Astrocyte of the cerebellum (primary cell): ENCODE results near the gene ARID1B.

Experiments used
- DNase-seq: peaks from one replicate; pipeline ENCODE4 v3.0.0-alpha.2; 2011; ENCODE audit warnings: low read depth
- H3K4me3 ChIP-seq: 2 replicates; pipeline ENCODE4 v1.5.1; 2011; ENCODE audit warnings: mild to moderate bottlenecking, low read depth, low read length, moderate library complexity
- in situ Hi-C: cut with HindIII; loops from 2 replicates; pipeline ENCODE4 v1.10.0; 2017; ENCODE audit warnings: low sequenced_read_pairs
- TF ChIP-seq, protein P1 (sequence below): IDR thresholded peaks from 2 replicates; pipeline ENCODE4 v1.5.1; 2012; ENCODE audit warnings: low read length, low read depth, moderate library complexity, mild to moderate bottlenecking; ENCODE audit errors: missing control alignments

ARID1B gene

DNA sequence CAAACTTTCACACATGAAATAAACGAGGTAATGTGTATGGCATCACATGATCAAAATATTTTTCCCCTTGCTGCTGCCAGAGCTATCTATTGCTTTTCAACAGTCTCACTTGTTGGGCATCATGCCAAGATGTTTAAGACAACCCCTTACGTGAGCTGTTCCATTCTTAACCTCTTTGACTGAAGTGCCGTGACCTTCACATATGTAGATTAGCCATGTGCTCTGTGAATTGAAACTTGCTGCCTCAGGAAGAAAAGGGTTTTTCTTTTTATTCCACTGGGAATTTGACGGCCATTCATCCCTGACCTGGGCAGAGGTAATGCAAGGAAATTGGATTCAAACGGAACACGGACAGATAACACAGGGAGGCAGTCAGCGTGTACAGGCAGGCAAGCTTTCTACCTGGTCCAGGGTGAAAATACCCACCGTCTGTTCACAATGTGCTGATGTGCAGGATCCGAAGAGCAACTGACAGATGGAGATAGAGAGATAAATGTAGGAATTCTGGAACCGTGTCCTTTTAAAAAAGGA, 14.2 kb downstream of the ARID1B start:
- in situ Hi-C loops, result no loop called here
- TF ChIP-seq, protein P1, sequence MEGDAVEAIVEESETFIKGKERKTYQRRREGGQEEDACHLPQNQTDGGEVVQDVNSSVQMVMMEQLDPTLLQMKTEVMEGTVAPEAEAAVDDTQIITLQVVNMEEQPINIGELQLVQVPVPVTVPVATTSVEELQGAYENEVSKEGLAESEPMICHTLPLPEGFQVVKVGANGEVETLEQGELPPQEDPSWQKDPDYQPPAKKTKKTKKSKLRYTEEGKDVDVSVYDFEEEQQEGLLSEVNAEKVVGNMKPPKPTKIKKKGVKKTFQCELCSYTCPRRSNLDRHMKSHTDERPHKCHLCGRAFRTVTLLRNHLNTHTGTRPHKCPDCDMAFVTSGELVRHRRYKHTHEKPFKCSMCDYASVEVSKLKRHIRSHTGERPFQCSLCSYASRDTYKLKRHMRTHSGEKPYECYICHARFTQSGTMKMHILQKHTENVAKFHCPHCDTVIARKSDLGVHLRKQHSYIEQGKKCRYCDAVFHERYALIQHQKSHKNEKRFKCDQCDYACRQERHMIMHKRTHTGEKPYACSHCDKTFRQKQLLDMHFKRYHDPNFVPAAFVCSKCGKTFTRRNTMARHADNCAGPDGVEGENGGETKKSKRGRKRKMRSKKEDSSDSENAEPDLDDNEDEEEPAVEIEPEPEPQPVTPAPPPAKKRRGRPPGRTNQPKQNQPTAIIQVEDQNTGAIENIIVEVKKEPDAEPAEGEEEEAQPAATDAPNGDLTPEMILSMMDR, result no peak
- no peak overlapping the region for H3K4me3 ChIP-seq
- no peak for DNase-seq

DNA sequence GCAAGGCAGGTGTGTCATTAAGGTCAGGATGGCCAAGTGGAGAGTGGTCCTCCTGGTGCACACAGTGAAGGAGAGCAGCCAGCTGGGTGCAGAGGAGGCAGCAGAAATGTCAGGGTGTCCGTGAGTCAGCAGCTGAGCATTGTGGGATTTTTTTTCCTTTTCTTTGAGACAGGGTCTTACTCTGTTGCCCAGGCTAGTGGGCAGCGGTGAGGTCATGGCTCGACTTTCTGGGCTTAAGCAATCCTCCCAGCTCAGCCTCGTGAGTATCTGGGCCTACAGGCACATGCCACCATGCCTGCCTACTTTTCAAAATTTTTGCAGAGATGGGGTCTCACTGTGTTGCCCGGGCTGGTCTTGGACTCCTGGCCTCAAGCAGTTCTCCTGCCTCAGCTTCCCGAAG, 16.0 kb downstream of the ARID1B start:
- DNase-seq, result no peak

DNA sequence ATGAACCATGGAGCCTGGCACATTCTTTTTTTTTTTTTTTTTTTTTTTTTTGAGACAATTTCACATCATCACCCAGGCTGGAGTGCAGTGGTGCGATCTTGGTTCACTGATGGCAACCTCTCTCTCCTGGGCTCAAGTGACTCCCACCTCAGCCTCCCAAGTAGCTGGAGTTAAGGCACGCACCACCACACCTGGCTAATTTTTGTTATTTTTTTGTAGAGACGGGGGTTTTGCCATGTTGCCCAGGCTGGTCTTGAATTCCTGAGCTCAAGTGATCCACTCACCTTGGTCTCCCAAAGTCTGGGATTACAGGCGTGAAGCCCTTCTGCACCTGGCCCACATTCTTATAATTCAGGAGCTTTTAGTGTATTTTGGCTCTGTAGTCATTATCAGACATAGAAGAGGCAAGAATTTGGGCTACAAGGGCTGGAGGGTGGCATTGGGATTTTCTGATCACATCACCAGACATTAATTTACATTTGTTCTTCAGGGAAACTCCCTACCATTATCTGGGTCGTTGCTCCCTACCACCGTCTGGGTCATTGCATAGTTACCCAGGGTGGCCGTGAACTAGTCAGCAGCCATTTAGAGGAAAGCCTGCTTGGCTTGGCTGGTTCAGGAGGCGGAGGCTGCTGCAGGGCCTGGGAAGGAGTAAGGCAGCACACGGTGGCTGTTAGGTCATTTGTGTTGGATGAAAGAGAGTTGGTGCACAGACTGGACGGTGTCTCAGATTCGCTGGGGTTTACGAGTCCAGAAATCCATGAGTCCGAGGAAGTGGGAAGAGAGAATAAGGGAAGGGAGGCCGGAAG, 17.6 kb downstream of the ARID1B start:
- no peak for DNase-seq
- in situ Hi-C loops, result no loop called here
- H3K4me3 ChIP-seq, result no peak overlapping the region
- TF ChIP-seq, protein P1, result no peak

More for the DNA sequence above, 16.0 kb downstream of the ARID1B start:
- TF ChIP-seq, protein P1, result no peak
- in situ Hi-C loops, result no loop called here
- no peak overlapping the region for H3K4me3 ChIP-seq

DNA sequence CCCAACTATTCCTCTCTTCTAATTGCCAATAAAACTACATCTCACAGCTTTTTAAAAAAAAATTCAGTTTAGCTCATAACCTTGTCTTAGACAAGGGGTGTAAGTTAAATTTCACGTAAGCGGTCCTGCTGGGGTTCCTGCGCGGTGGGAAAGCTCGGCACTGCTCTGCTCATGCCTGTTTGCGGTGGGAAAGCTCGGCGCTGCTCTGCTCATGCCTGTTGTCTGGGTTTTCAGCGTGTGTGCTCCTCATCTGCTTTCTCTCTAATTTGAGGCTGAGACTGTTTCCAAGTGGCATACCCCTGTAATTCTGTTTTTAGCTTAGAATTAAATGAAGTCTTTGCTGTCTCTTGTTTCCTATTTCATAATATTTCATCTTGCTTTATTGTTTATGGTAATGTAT, 18.6 kb downstream of the ARID1B start:
- in situ Hi-C loops, result no loop called here
- TF ChIP-seq, protein P1, result no peak
- no peak for DNase-seq
- H3K4me3 ChIP-seq, result peak overlapping the region; percentile 2

DNA sequence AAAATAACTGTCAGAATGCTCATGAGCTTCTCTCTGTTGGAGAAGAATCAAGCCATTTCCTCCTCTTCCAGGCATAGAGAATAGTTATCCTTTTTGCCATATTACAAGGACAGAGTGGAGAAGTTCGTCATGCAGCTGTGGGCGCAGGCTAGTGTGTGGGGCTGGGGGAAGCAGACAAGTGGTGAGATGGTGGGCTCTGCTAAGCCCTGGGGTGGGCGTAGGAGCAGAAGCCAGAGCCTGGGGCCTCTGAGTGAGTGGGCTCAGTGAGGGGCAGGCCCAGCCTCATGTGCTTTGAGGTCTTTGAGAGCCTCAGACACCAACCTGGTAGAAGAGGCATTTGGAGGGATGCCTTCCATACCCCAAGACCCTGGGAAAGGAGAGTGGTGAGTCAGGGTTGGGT, 19.4 kb downstream of the ARID1B start:
- H3K4me3 ChIP-seq, result no peak overlapping the region
- TF ChIP-seq, protein P1, result no peak
- no peak for DNase-seq
- in situ Hi-C loops, result no loop called here

DNA sequence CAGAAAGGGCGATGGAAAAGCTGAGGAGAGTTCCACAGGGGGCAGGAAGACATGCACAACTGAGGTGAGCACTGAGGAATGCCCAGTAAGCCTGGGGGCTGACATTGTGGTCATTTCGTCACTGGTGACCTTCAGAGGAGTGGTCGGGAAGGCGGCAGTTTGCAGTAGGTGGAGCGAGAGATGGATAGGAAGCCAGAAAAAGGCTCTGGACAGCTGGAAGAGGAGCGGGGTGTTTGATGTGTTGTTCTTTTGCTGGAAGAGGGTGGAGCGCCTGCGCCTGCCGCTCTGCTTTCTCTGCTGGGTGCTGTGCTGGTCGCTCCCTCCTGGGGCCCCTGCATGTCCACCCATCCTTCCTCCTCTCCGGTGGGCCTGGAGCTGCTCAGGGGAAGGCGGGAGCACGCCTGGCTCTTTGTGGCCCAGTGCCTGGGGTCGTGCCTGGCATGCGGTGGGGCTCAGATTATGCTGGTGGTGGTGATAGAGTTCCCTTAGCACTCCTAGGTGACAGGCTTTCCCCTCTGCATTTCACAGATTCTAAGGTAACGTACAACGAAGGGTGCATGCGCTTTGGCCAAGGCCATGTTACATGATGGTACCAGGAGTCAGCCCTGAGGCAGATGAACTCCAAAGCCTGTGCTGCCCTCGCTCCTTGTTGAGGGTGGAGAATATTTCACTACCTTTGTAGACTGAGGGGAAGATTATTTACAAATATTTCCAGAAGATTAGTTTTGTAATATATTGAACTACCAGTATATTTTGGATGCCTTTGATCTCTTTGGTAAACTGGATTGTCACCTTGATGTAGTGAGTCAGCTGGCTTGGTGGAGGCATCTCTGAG, 20.9 kb downstream of the ARID1B start:
- TF ChIP-seq, protein P1, result no peak

More for the DNA sequence above, 20.9 kb downstream of the ARID1B start:
- DNase-seq, result no peak
- H3K4me3 ChIP-seq, result no peak overlapping the region
- in situ Hi-C loops, result no loop called here
